Fibroblast of skin of left biceps (primary cell): Measurements from ENCODE around the gene SMAD6.

Source experiments
- DNase-seq, 2 experiments: peaks; one replicate each; pipeline ENCODE4 v3.0.0-alpha.2; 2013; ENCODE audit warnings: low read depth in 2 of 2

SMAD6 gene

GRCh38 chr15:66758844-66759243, 56.8 kb downstream of the SMAD6 start:
- no peak for DNase-seq

DNA sequence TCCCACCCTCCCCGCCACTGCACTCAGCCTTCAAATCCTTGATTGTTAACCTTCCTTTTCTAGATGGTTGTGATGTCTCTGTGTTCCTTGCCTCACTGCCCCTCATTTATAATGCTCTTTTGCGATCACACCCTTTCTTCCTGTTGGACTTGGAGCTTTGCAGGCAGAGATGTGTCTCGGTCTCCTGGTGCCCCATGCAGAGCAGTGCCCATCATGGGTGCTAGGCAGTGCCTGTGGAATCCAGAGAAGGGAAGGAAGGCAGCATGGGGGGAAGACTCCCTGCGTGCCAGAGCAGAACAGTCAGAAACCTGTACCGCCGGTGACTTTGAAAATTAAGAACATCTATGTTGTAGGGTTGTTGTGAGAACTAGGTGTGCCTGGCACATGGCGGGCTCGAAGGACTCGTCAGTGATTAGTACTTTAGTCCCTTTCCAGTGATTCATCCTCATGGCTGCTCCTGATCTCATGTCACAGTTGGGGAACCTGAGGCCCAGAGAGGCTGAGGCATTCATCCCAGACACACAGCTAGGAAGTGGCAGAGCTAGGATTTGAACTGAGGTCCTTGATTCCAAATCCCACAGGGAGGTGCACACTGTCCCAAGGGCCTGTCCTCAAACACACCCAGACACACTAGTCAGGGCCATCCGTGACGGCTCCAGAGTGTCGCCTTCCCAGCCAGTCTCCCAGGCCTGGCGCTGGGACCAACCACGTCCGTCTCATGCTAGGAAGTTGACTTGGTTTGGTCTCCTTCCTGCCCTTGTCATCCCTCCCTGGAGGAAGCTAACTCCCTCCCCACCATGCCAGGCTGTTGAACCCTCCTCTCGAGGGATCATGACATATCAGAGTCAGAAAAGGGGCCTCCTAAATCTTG, 58.3 kb downstream of the SMAD6 start:
- DNase-seq: no peak

DNA sequence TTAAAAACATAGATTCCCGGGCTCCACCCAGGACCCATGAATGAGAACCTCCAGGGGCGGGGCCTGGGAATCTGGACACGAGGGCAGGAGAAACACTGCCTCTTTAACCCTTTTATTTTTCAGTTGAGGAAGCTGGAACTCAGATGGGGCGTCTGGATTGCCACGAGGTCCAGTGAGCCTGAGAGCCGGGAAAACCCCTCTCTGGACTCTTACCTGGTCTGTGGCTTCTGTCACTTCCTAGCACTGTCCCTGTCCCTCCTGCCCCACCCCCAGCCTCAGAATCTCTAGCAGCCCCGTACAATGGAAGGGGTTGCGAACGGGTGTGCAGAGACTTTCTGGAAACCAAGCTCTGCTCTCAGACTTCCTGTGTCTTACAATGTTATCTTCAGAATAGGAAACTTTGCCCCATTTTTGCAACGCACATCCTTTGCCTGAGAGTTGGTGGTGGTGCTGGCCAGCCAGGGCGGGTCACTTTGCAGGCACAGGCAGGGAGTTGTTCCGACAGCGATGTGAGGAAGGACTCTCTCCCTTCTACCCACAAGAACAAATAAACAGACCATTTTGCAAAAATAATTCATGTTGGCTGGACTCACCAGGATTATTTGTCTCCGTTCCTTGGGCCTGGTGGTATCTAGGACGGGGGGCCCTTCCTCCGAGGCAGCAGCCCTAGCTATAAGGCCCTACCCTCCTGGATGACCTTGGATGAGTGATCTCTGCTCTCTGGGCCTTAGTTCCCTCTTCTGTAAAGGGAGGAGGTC, 59.1 kb downstream of the SMAD6 start:
- no peak for DNase-seq

DNA sequence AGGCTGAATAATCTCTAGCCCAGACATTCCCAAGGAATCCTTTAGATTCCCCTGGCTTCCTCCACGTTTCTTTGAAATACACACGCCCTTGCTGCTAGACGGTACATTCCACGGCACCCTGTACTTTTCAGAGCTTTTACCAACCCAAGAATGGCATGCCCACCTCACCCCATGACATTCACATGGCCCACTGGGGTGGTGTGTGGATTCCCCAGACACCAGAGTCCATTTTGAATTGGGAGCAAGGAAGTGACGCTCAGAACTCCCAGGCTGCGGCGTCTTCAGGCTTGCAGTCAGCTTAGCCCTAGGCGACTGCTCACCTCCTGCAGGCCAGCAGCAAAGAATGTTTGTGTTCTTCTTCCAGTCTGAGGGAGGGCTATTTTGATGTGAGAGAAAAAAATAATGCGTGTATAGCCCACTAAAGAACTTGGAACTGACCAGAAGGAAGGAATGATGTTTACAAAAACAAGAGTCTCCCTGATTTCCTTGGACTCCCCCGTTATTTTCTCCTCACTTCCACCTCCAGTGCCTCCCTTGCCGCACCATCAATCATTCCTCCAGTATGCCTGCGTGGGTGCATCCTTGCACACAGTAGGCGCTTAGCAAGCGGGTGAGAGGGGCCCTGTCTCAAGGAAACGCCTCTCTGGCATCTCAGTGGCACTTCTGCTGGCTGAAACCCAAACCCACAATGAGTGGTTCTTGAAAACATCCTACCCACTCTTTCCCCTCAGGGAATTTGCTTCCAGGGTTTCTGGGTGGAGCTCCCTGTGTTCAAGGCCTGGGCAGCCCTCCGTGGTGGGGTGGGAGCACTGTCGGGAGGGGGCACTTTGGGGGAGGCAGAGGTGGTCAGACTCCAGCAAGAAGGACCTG, 59.9 kb downstream of the SMAD6 start:
- no peak for DNase-seq

DNA sequence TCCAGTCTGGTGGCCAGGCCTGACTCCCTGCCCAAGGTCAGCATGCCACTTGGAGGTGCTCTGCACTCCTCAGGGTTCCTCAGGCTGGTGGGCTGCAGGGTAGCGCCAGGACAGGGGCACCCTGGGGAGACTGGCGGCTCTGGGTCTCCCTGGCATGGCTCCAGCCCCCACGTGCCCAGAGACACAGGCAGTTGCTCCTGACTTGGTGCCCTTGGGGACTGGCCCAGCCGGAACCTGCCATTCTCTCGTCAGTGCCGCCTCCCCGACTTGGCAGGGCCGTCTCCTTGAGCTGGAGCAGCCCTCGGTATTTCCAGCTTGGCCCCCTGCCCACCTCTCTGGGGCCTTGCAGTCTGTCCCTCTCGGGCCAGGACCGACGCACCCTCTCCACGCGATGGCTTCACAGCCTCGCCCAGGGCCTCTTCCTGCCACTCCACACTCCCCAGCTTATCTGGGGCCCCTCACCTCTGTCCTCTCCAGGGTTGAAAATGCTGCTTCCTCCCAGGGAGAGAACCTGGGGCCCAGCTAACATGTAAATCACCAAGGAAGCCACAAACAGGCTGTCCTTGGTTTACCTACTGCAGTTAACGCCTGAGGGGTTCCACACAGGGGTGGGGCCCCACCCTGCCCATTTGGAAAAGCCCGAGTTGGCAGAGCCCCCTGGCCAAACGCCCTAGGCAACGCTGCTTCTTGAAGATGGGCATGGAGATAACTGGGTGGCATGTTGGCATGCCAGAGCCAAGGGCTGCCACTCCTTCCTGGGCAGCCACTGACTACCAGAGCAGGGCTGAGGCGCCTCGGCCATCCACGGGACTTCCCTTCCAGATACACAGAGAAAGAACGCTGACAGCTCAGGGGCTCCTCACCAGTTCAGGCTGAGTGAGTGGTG, 61.4 kb downstream of the SMAD6 start:
- DNase-seq: no peak

- DNase-seq: no peak
Measured at GRCh38 chr15:66764072-66764786, 62.2 kb downstream of the SMAD6 start.

- peak in 1 of 2 experiments; percentile 30 for DNase-seq
Measured at GRCh38 chr15:66765478-66766281, 63.6 kb downstream of the SMAD6 start.

DNA sequence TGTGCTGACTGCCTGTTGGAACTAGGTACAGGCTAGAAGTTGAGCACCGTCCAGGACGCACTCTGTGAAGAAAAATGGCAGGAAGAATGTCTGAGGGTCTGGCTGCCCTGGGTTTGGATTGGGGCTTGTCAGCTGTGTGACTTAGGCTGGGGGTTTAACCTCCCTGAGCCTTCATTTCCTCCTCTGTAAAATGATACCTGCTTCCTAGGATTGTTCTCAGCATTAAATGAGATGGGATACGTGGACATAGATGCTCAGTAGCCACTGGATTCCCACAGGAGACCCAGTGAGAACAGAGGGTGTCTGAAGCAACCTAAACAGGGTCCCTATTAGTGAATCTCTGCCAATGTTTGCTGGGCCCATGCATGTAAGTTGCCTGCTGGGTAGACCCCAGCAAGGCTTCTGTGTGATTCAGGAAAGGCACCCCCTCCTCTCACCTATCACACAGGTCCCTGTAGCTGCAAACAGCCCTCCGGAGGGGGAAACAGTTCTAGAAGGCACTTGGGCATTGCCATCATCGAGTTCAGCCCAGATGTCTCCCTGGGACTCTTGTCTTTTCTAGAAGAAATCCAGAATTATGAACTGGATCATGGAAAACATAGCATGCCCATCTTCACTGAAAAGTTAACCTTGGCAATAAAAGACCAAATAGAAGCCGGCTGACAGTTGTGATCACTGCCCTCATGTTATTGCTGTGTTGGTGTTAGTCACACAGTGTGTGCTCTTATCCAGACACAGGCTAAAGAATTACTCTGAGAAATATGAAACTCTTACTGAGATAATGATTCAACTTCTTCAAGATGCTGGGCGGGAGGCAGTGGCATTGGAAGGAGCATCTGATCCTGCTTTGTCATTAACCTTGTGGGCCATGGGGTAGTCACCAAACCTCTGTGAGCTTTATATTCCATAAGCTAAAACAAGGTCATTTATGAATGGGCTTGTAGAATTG, 64.5 kb downstream of the SMAD6 start:
- DNase-seq: no peak

- DNase-seq: no peak
Measured at GRCh38 chr15:66767240-66767659, 65.2 kb downstream of the SMAD6 start.

GRCh38 chr15:66768987-66769386, 67.0 kb downstream of the SMAD6 start:
- DNase-seq: no peak

DNA sequence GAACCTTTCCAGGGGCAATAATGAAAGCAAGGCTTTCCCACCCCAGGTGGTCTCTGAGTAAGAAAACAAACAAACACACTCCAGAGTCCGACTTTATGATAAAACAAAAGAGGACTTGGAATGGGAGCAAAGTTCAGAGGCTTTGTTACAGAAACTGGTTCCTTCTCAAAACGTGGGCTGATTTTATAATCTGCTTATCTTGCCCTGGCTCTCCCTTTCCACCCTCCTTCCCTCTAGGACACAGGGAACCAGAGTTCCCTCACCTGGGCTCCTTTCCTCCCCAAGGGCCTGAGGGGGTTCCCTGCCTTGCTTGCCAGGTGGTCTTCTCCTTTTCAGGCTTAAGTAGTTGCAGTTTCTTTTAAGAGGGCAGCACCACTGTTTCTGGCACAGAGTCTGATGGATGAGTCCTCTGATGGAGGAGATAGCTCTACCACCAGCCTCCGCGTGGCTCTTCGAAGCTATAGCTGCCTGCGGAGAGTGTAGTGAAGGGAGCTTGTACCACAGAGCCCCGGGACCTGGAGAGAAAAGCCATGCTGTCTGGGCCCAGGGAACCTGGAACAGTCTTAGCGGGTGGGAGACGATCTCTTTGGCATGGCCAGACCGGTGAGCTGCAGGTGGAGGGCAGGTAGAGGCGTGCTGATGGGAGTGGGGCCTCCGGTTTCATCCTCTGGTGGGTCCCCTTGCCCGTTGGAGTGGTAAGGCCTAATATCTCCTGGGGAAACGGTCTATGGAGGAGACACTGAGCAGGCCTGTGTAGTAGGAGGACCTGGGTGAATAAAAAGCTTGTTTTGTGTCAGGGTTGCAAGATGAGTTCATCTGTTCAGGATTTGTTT, 68.7 kb downstream of the SMAD6 start:
- DNase-seq: no peak

GRCh38 chr15:66771351-66771650, 69.3 kb downstream of the SMAD6 start:
- DNase-seq: no peak

GRCh38 chr15:66772604-66773128, 70.6 kb downstream of the SMAD6 start:
- DNase-seq: no peak

DNA sequence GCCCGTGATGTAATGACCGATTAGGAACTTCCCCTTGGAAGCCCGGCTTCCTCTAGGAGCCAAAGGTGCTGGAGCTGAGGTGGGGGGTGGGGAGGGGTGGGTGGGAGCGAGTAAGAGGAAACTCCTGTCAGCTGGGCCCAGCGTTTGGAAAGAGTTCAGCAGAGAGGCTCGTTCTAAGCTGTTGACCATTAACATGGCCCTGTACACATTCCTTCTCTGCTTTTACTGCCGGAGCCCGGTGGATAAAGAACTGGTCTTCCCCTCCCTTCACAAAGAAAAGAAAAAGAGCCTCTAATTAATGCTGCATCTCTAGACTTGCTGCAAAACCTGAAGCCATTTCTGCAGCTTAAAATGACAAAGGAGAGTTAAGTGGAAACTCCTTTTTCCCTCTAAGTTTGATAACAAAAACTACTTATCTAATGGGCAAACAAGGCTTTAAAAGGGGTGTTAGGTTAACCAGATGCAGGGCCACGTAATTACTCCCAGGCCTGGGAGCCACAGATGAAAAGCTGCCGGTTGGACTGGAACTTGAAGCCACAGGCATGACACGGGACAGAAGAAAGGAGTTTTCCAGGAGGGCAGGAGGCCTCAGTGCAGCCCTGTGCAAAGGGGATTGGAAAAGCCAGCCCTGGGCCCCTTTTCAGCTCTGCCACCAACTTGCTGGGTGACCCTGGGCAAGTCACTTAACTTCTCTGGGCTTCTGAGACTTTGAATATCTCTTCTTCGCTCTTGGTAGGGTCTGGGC, 71.3 kb downstream of the SMAD6 start:
- DNase-seq: no peak

DNA sequence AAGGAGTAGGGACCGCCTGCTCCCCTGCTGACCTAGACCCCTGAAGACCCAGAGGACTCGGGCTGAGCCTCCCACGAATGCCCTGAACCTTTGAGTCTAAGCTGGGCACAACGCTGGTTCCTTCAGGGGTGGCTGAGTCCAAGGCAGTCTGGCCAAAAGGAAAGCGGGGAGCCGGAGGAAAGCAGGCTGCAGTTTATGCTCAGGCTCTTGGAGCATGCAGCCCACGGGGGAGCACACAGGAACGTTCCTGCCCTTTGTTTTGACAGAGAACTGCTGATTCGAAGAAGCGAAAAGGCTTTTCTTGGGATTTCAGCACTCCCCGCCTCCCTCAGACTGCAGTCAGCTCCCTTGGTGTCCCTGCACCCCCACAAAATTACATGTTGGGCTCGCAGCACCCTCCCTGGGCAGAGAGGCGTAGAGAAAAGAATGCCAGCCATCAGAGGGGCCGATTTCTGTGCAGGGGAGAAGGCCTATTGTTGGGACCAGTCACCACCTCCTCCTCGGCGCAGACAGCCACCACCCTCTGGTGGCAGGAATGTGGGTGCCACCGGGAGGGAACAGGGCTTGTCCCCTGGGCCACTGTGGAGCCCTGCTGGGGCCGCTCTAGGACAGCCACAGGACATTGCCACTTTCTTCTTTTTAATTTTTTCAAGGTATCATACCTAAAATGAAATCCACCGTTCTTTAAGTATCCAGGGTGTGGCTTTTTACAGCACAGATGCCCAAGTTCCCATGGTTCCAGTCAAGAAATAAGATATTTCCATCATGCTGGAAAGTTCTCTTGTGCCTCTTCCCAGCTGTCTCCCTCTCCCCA, 72.2 kb downstream of the SMAD6 start:
- DNase-seq: peak; percentile 38 to 45
